ENCODE data around the gene JARID2. TPM values are rescaled to one million over a fixed set of nuclear protein-coding genes. Genes with fewer than 3 reads are reported as not detected.

Gene JARID2
- total and polyA plus RNA-seq, 2 of the 8 experiments (the other 6 are each of a cell fraction or from before 2014, with no cell fraction given), result 60.1 to 239 TPM

- WGBS, 2 experiments (ENCODE audit: extremely low coverage in 1 of 2, insufficient coverage in 1 of 2, insufficient read length in 1 of 2, insufficient replicate concordance in 2 of 2, low coverage in 1 of 2, low lambda C conversion rate in 2 of 2, missing lambda C conversion rate in 1 of 2), result 88% methylated on average over 8 of the region's 8 CpGs; no CpG with 5 or more reads in 1 of the 2 experiments
- peaks cover 45 to 63% of the 10 kb centered on the region in 2 experiments for H4K20me1 ChIP-seq (replicated peaks in 1 of 2; ENCODE audit: control insufficient read depth in 1 of 2, insufficient read depth in 2 of 2, low read length in 2 of 2)
- peaks cover 4% of the 10 kb centered on the region; the same call in 1 of the 2 replicates for H3K79me1 ChIP-seq (ENCODE audit: low read depth, low read length)
- H3K23ac ChIP-seq (ENCODE audit: insufficient read length), result no peak overlapping the region
- no peak overlapping the region for H2BK120ac ChIP-seq (replicated peaks; ENCODE audit: low read depth, low read length)
- no peak overlapping the region for H4K5ac ChIP-seq (ENCODE audit: insufficient read length, low read depth, low read length)
- no peak overlapping the region for H3K18ac ChIP-seq (ENCODE audit: extremely low read depth, low read length)
- FAIRE-seq, result no peak
- no peak overlapping the region for H2BK20ac ChIP-seq (ENCODE audit: low read length)
- H3K56ac ChIP-seq (replicated peaks; ENCODE audit: insufficient read length, low read depth, low read length), result no peak overlapping the region
- H4K8ac ChIP-seq (ENCODE audit: extremely low read depth, insufficient read depth, low read length), result no peak overlapping the region
- no peak overlapping the region for H2BK15ac ChIP-seq (ENCODE audit: low read length)
- no peak overlapping the region for H2AK5ac ChIP-seq (ENCODE audit: low read depth, low read length)
- ChIA-PET POLR2A (ENCODE audit: partially characterized antibody) (interaction anchor here (0.7 to 0.8 kb wide), 4 partner anchors 14 to 648 kb away, joined by 3 read pairs; no protein-coding TSS in a partner anchor), CTCF (ENCODE audit: partially characterized antibody) (interaction anchor here (1.0 kb wide), 1 partner anchor 91 kb away, joined by 3 read pairs; no protein-coding TSS in a partner anchor)
- H3K14ac ChIP-seq (ENCODE audit: insufficient read length), result no peak overlapping the region
- no peak overlapping the region for H4K91ac ChIP-seq (replicated peaks; ENCODE audit: insufficient read length, low read length)
- H3K4me3 ChIP-seq (ENCODE audit: extremely low read depth in 1 of 4, insufficient read depth in 2 of 4, low read depth in 3 of 4, low read length in 4 of 4), result no peak overlapping the region
- peaks cover 0 to 9% (median 0%) of the 10 kb centered on the region in 4 experiments; a peak in 1 of 8 replicates for H3K36me3 ChIP-seq (ENCODE audit: control insufficient read depth in 2 of 4, insufficient read depth in 4 of 4, low read length in 3 of 4)
- H3K9me3 ChIP-seq (ENCODE audit: insufficient read depth in 2 of 2, low read depth in 1 of 2, low read length in 1 of 2), result no peaks in the 10 kb centered on the region
- H3K79me2 ChIP-seq (ENCODE audit: control insufficient read depth in 1 of 2, insufficient read depth in 2 of 2, low read length in 2 of 2), result peaks cover 88 to 100% of the 10 kb centered on the region in 2 experiments
- no peak overlapping the region for H3K4ac ChIP-seq (replicated peaks; ENCODE audit: insufficient read length, low read depth, low read length)
- H3K9ac ChIP-seq (replicated peaks in 1 of 4; ENCODE audit: extremely low read depth in 1 of 4, low read depth in 3 of 4, low read length in 3 of 4), result no peak overlapping the region
- H3K4me1 ChIP-seq (replicated peaks in 1 of 4; ENCODE audit: control insufficient read depth in 3 of 4, insufficient read depth in 4 of 4, low read length in 3 of 4), result peaks cover 3 to 22% (median 16%) of the 10 kb centered on the region in 4 experiments; a peak in 6 of 7 replicates
- H2AFZ ChIP-seq (ENCODE audit: low read length), result no peak overlapping the region
- H3K27ac ChIP-seq (ENCODE audit: low read depth, low read length), result no peak overlapping the region
- H2BK12ac ChIP-seq (ENCODE audit: low read depth, low read length), result no peak overlapping the region
- H3K23me2 ChIP-seq (ENCODE audit: low read depth, low read length), result peaks cover 1% of the 10 kb centered on the region
- DNase-seq (ENCODE audit: low read depth in 1 of 2, low spot score in 2 of 2), result peak in 1 of 2 experiments; percentile 45
- peak overlapping the region in 1 of 2 experiments; percentile 19; a peak in 2 of 4 replicates for H3K4me2 ChIP-seq (ENCODE audit: insufficient read depth in 1 of 2, low read depth in 2 of 2, low read length in 2 of 2)
- no peaks in the 10 kb centered on the region for H3K27me3 ChIP-seq (replicated peaks in 1 of 4; ENCODE audit: control insufficient read depth in 3 of 4, extremely low read depth in 1 of 4, insufficient read depth in 3 of 4, low read length in 3 of 4)
- H2BK5ac ChIP-seq (ENCODE audit: low read depth, low read length), result no peak overlapping the region
- TF ChIP-seq USF2 (IDR thresholded peaks at IDR 0.05; ENCODE audit: low read length) (no peak), RXRA (IDR thresholded peaks at IDR 0.05; ENCODE audit: insufficient read depth, low read depth, low read length) (no peak), CHD1 (IDR thresholded peaks at IDR 0.05; ENCODE audit: low read depth, low read length) (no peak), EGR1 (IDR thresholded peaks at IDR 0.05; ENCODE audit: borderline replicate concordance, low read depth, low read length) (no peak), CEBPB (IDR thresholded peaks at IDR 0.05; ENCODE audit: low read depth, low read length) (no peak), EZH2 (IDR thresholded peaks at IDR 0.05; ENCODE audit: low read depth, low read length, severe bottlenecking) (no peak), JUN (IDR thresholded peaks at IDR 0.05; ENCODE audit: low read depth, low read length) (no peak), MAX (IDR thresholded peaks at IDR 0.05) (no peak)
Observed at GRCh38 chr6:15299430-15300131, 53.7 kb downstream of the JARID2 start.
